Large intestine (tissue), 3 donors: ENCODE measurements around the gene BEGAIN. TPM values are rescaled to one million over a fixed set of nuclear protein-coding genes. Genes with fewer than 3 reads are reported as not detected.

Experiments used
- DNase-seq, 2 donors: peaks; one replicate each; pipeline versions ENCODE4 v3.0.0 to v3.0.0-alpha.2; 2013
- H3K27ac ChIP-seq: one replicate; pipeline ENCODE4 v1.5.1; 2013; ENCODE audit warnings: low read length
- H3K27me3 ChIP-seq: 2 replicates; pipeline ENCODE4 v1.6.1; 2013; ENCODE audit warnings: low read length; ENCODE audit not compliant: control insufficient read depth, insufficient read depth
- H3K36me3 ChIP-seq: 2 replicates; pipeline ENCODE4 v1.6.1; 2013; ENCODE audit warnings: low read length; ENCODE audit not compliant: control insufficient read depth, insufficient read depth
- H3K4me1 ChIP-seq: one replicate; pipeline ENCODE4 v1.6.1; 2013; ENCODE audit warnings: low read length; ENCODE audit not compliant: control insufficient read depth, insufficient read depth
- H3K4me3 ChIP-seq: one replicate; pipeline ENCODE4 v1.5.1; 2013; ENCODE audit warnings: low read length
- H3K9me3 ChIP-seq: one replicate; pipeline ENCODE4 v1.6.1; 2013; ENCODE audit warnings: mild to moderate bottlenecking, low read depth, low read length, moderate library complexity; ENCODE audit not compliant: control insufficient read depth
- WGBS: methylation state at CpG from one replicate; pipeline ENCODE4 v1.1.5; 2013; ENCODE audit warnings: low lambda C conversion rate; ENCODE audit not compliant: insufficient coverage; 5-methylcytosine and 5-hydroxymethylcytosine counted together
- polyA plus RNA-seq: library from polyadenylated mRNA; unstranded; fragments of 120-200 nt; gene quantifications from one replicate; pipeline ENCODE4 v1.2.1, GENCODE V29; 2013

The BEGAIN gene
- polyA plus RNA-seq, 1 donor = 3.0 TPM

GRCh38 chr14:100615736-100616695, 28.8 kb upstream of the BEGAIN start:
- WGBS = 100% methylated on average over 2 of the region's 25 CpGs

GRCh38 chr14:100614803-100615202, 27.6 kb upstream of the BEGAIN start:
- no peak overlapping the region for H3K4me3 ChIP-seq

More at GRCh38 chr14:100615736-100616695, 28.8 kb upstream of the BEGAIN start:
- Histone ChIP-seq H3K36me3 (no peaks in the 10 kb centered on the region), H3K27ac (no peak overlapping the region), H3K9me3 (peaks cover 2% of the 10 kb centered on the region), H3K4me3 (no peak overlapping the region), H3K4me1 (no peaks in the 10 kb centered on the region), H3K27me3 (peaks cover 26% of the 10 kb centered on the region)
- no peak for DNase-seq

DNA sequence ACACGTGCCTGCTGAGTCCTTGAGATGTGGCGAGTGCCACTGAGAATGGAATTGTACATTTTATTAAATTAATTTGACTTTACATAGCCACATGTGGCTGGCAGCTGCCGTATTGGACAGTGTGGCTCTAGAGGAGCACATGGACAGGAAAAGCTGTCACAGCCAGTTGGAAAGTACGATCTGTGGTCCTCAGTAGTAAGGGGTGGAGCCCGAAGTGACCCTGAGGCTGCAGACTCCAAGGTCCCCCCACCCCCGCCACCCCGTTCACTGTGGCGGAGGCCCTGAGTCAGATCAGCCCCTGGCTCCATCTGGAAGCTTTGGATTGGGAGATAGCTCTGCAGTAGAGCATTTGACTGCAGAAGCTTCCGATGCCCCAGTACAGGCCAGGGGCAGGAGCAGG, 25.8 kb upstream of the BEGAIN start:
- Histone ChIP-seq H3K9me3 (peaks cover 2% of the 10 kb centered on the region), H3K4me1 (no peaks in the 10 kb centered on the region), H3K27ac (no peak overlapping the region), H3K4me3 (no peak overlapping the region), H3K27me3 (peaks cover 11% of the 10 kb centered on the region), H3K36me3 (no peaks in the 10 kb centered on the region)
- no CpG with 5 or more reads among the region's 9 CpGs for WGBS
- DNase-seq = no peak

More at GRCh38 chr14:100614803-100615202, 27.6 kb upstream of the BEGAIN start:
- no peaks in the 10 kb centered on the region for H3K36me3 ChIP-seq
- H3K9me3 ChIP-seq = peaks cover 2% of the 10 kb centered on the region
- no peaks in the 10 kb centered on the region for H3K4me1 ChIP-seq
- H3K27ac ChIP-seq = no peak overlapping the region
- DNase-seq = no peak
- H3K27me3 ChIP-seq = peaks cover 25% of the 10 kb centered on the region

DNA sequence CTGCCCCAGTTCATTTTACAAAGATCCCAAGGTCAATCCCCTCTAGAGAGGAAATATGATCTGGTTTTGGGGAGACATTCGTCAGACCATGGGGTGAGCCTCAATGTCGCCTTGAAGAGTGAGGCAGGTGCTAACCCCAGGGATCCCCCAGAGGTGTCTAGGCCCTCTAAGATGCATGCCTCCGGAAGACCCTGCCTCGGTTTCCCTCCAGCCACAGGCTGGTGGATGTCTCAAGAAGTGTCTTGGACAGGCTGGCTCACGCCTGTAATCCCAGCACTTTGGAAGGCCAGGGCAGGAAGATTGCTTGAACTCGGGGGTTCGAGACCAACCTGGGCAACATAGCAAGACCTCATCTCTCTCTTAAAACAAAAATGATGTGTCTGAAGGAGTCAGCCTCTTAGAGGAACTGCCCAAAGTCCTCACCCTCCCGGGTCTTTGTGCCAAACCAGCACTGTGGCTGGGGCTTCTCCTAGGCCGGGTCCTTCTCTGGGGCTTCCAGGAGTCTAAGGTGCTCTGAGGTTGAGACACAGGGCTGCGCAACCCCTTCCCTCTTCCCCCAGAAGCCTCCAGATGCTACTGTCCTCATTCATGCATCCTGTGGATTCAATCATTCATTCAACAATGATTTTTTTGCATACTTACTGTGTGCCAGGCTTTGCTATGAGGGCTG, 24.7 kb upstream of the BEGAIN start:
- DNase-seq = no peak

DNA sequence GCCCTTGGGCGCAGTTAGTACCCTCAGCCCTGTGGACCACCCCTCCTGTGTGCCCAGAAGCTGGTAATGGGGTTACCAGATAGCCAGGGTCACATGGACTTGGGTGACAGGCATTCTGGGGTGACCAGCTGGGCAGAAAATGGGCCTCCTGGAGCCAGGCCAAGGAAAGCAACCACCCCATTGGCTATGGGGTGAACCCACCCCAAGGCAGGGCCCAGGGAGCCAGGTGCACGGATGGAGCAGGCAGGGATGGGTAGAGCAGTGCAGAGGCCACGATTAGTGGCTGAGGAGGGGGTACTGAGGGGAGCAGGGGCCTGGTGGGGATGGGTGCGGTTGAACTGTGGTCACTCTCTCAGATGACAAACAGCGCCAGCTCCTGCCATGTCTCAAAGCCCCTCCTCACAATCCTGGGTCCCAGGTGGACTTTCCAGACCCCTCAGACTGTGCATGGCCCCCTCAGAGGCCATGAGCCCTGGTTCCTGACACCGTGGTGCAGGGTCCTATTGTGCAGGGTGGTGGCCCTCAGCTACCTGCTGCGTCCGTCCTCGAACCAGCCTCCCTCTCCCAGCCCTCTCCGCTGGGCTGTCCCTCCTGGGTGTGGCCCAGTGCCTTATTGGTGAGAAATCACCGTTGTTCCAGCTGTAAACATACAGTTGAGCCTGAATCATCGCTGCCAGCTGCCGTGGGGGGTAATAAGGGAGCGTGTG, 23.4 kb upstream of the BEGAIN start:
- no peak for DNase-seq
- Histone ChIP-seq H3K9me3 (no peaks in the 10 kb centered on the region), H3K36me3 (no peaks in the 10 kb centered on the region), H3K27me3 (peaks cover 6% of the 10 kb centered on the region), H3K4me1 (no peaks in the 10 kb centered on the region), H3K4me3 (no peak overlapping the region), H3K27ac (no peak overlapping the region)
- no CpG with 5 or more reads among the region's 14 CpGs for WGBS

More for the DNA sequence above, 24.7 kb upstream of the BEGAIN start:
- Histone ChIP-seq H3K4me1 (no peaks in the 10 kb centered on the region), H3K36me3 (no peaks in the 10 kb centered on the region), H3K27ac (no peak overlapping the region), H3K9me3 (no peaks in the 10 kb centered on the region), H3K4me3 (no peak overlapping the region), H3K27me3 (peaks cover 4% of the 10 kb centered on the region)
- WGBS = no CpG with 5 or more reads among the region's 10 CpGs

DNA sequence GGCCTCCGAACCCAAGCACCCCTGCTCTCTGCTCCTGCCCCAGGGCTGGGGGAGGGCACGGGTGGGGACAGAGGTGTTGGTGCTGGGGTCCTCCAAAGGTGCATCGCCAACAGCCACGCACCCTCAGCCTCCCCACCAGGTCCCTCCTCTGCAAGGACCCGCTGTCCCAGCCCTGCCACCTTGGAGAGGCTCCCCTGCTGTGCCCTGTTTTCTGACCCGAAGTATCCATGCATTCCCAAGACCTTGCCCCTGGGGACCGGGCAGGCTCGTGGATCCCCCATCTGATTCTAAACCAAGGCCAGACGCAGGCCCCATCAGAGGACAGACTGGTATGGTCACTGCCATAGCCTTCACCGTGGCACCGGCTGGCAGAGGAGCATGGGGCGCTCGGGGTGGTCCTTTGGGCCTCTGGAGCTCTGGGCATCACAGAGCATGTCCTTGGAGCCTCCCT, 22.7 kb upstream of the BEGAIN start:
- no peak for DNase-seq
- no CpG with 5 or more reads among the region's 13 CpGs for WGBS
- Histone ChIP-seq H3K36me3 (no peaks in the 10 kb centered on the region), H3K27ac (no peak overlapping the region), H3K9me3 (no peaks in the 10 kb centered on the region), H3K27me3 (peaks cover 6% of the 10 kb centered on the region), H3K4me3 (no peak overlapping the region), H3K4me1 (no peaks in the 10 kb centered on the region)

- WGBS = 83% methylated on average over 5 of the region's 14 CpGs
- Histone ChIP-seq H3K9me3 (no peaks in the 10 kb centered on the region), H3K4me3 (no peak overlapping the region), H3K27ac (no peak overlapping the region), H3K36me3 (no peaks in the 10 kb centered on the region), H3K27me3 (peaks cover 6% of the 10 kb centered on the region), H3K4me1 (no peaks in the 10 kb centered on the region)
- DNase-seq = no peak
Measured at GRCh38 chr14:100609331-100609870, 22.2 kb upstream of the BEGAIN start.

- peaks cover 6% of the 10 kb centered on the region for H3K27me3 ChIP-seq
- H3K27ac ChIP-seq = no peak overlapping the region
- no peaks in the 10 kb centered on the region for H3K36me3 ChIP-seq
- no peaks in the 10 kb centered on the region for H3K9me3 ChIP-seq
- DNase-seq = no peak
- WGBS = no CpG with 5 or more reads among the region's 19 CpGs
- no peak overlapping the region for H3K4me3 ChIP-seq
- H3K4me1 ChIP-seq = no peaks in the 10 kb centered on the region
Measured at GRCh38 chr14:100608586-100609330, 21.5 kb upstream of the BEGAIN start.

- no peak overlapping the region for H3K4me3 ChIP-seq
- H3K27ac ChIP-seq = no peak overlapping the region
- no peak for DNase-seq
- H3K36me3 ChIP-seq = no peaks in the 10 kb centered on the region
- no CpG with 5 or more reads among the region's 3 CpGs for WGBS
- H3K9me3 ChIP-seq = no peaks in the 10 kb centered on the region
- no peaks in the 10 kb centered on the region for H3K4me1 ChIP-seq
- peaks cover 6% of the 10 kb centered on the region for H3K27me3 ChIP-seq
Measured at GRCh38 chr14:100608064-100608463, 20.8 kb upstream of the BEGAIN start.
